B cell (primary cell): ENCODE measurements around the gene TGFBR2. TPM values are rescaled to one million over a fixed set of nuclear protein-coding genes. Genes with fewer than 3 reads are reported as not detected.

Source experiments
- ATAC-seq: fragments of 200-7000 bp; cut with Tn5 transposase; one replicate; pipeline ENCODE4 v1.10.0; 2021; ENCODE audit warnings: low read depth, mild to moderate bottlenecking, moderate number of reproducible peaks, moderate library complexity
- CTCF ChIA-PET: fragments of 350-600 bp; sonication (Branson Sonifier 250); formaldehyde crosslinking; loops from one replicate; lab custom pipeline; 2021; ENCODE audit warnings: antibody characterized with exemption, inconsistent platforms; lab: Charles Lee
- POLR2A ChIA-PET: fragments of 350-600 bp; sonication (Branson Sonifier 250); formaldehyde crosslinking; loops from one replicate; lab custom pipeline; 2021; ENCODE audit warnings: antibody characterized with exemption; lab: Charles Lee
- DNase-seq: peaks from one replicate; pipeline ENCODE4 v3.0.0; 2013
- H2AFZ ChIP-seq: 2 replicates; pipeline ENCODE4 v1.6.1; 2012; ENCODE audit warnings: mild to moderate bottlenecking, low read depth, low read length; ENCODE audit not compliant: insufficient read depth, poor library complexity, severe bottlenecking
- H3K27ac ChIP-seq, 2 donors: 1 replicate in 1 of 2; 2 replicates in 1 of 2; pipeline ENCODE4 v1.5.1; 2012 to 2013; ENCODE audit warnings: low read length in 2 of 2, mild to moderate bottlenecking in 2 of 2, moderate library complexity in 1 of 2
- H3K27me3 ChIP-seq, 4 experiments: fragments of 200-600 bp in 1 of 4; sonication (generic) in 1 of 4; replicated peaks in 1 of 4; 1 replicate in 2 of 4; 2 replicates in 2 of 4; pipeline versions ENCODE4 v1.6.1 to v1.7.0; 2013 to 2016; ENCODE audit warnings: low read length in 3 of 4, mild to moderate bottlenecking in 2 of 4, mixed read lengths in 1 of 4, moderate library complexity in 1 of 4; ENCODE audit not compliant: insufficient read depth in 4 of 4, control insufficient read depth in 3 of 4; ENCODE audit errors: control extremely low read depth in 1 of 4
- H3K36me3 ChIP-seq, 2 experiments: replicated peaks in 1 of 2; 1 replicate in 1 of 2; 2 replicates in 1 of 2; pipeline versions ENCODE4 v1.6.1 to v1.7.1; 2013; ENCODE audit warnings: low read length in 1 of 2; ENCODE audit not compliant: insufficient read depth in 2 of 2, control insufficient read depth in 1 of 2; ENCODE audit errors: control extremely low read depth in 1 of 2, extremely low read depth in 1 of 2
- H3K4me1 ChIP-seq, 2 donors: fragments of 200-600 bp in 1 of 2; sonication (generic) in 1 of 2; 1 replicate in 1 of 2; 2 replicates in 1 of 2; pipeline versions ENCODE4 v1.5.1 to v1.6.1; 2013 to 2017; ENCODE audit warnings: low read length in 2 of 2; ENCODE audit not compliant: control insufficient read depth in 2 of 2, insufficient read depth in 2 of 2
- H3K4me2 ChIP-seq: replicated peaks from 2 replicates; pipeline ENCODE3; 2012; ENCODE audit warnings: mild to moderate bottlenecking, low read depth, low read length; ENCODE audit not compliant: poor library complexity, severe bottlenecking
- H3K4me3 ChIP-seq, 5 experiments: fragments of 200-600 bp in 1 of 5; sonication (generic) in 1 of 5; 1 replicate in 3 of 5; 2 replicates in 2 of 5; pipeline versions ENCODE4 v1.5.1 to v1.7.0; 2011 to 2016; ENCODE audit warnings: low read length in 4 of 5, mild to moderate bottlenecking in 4 of 5, low read depth in 2 of 5, control low read depth in 1 of 5, moderate library complexity in 1 of 5; ENCODE audit not compliant: insufficient read depth in 1 of 5; ENCODE audit errors: control extremely low read depth in 1 of 5, extremely low read depth in 1 of 5
- H3K79me2 ChIP-seq: fragments of 200-600 bp; sonication (generic); one replicate; pipeline ENCODE4 v1.6.0; 2016; ENCODE audit warnings: low read length; ENCODE audit not compliant: control insufficient read depth, insufficient read depth
- H3K9ac ChIP-seq: fragments of 200-600 bp; sonication (generic); 2 replicates; pipeline ENCODE4 v1.6.1; 2017; ENCODE audit warnings: mild to moderate bottlenecking, low read length, moderate library complexity
- H3K9me3 ChIP-seq, 3 donors: one replicate each; pipeline versions ENCODE4 v1.6.1 to v1.7.1; 2013; ENCODE audit warnings: low read length in 2 of 3; ENCODE audit not compliant: control insufficient read depth in 2 of 3, insufficient read depth in 1 of 3; ENCODE audit errors: control extremely low read depth in 1 of 3
- H4K20me1 ChIP-seq: 2 replicates; pipeline ENCODE4 v1.6.0; 2012; ENCODE audit warnings: mild to moderate bottlenecking, low read length; ENCODE audit not compliant: insufficient read depth, control insufficient read depth, poor library complexity, severe bottlenecking
- H3K27ac Mint-ChIP-seq: one replicate; pipeline ENCODE4 v1.8.0; 2021; ENCODE audit warnings: mixed read lengths
- H3K27me3 Mint-ChIP-seq: one replicate; pipeline ENCODE4 v1.8.0; 2021; ENCODE audit warnings: mixed read lengths
- H3K4me1 Mint-ChIP-seq: one replicate; pipeline ENCODE4 v1.8.0; 2021; ENCODE audit warnings: mixed read lengths
- H3K4me3 Mint-ChIP-seq: one replicate; pipeline ENCODE4 v1.8.0; 2021; ENCODE audit warnings: mixed read lengths
- H3K9me3 Mint-ChIP-seq: one replicate; pipeline ENCODE4 v1.8.0; 2022; ENCODE audit warnings: mixed read lengths; ENCODE audit not compliant: insufficient read depth
- EZH2 ChIP-seq: IDR thresholded peaks from 2 replicates; pipeline ENCODE4 v1.6.1; 2012; ENCODE audit warnings: borderline replicate concordance, low read depth, mild to moderate bottlenecking, moderate library complexity, low read length; ENCODE audit not compliant: insufficient read depth, poor library complexity, severe bottlenecking
- WGBS: methylation state at CpG from one replicate; pipeline ENCODE4 v1.1.5; 2013; ENCODE audit warnings: missing lambda C conversion rate; ENCODE audit not compliant: insufficient coverage; 5-methylcytosine and 5-hydroxymethylcytosine counted together
- intact Hi-C: fragments of 100-400 bp; cut with micrococcal nuclease; formaldehyde crosslinking; loops from one replicate; pipeline ENCODE4 v1.10.0; 2022
- polyA plus RNA-seq: library from polyadenylated mRNA; depleted of rRNA; stranded (reverse); fragments of >200 nt; gene quantifications from 2 replicates; pipeline ENCODE4 v1.2.3, GENCODE V29; 2012
- total RNA-seq, 2 donors: library from RNA; stranded (reverse); fragments of 120-200 nt in 1 of 2; gene quantifications; 1 replicate in 1 of 2; 2 replicates in 1 of 2; pipeline versions ENCODE4 v1.2.3 to v1.2.4, GENCODE V29; 2013 to 2022
- TF ChIP-seq, protein P1 (sequence below): fragments of 200-600 bp; IDR thresholded peaks from one replicate; pipeline ENCODE4 v1.8.0; 2022; ENCODE audit warnings: antibody characterized with exemption, mild to moderate bottlenecking

Gene TGFBR2
- total and polyA plus RNA-seq, 2 donors (not counting 1 experiment from before 2014, with no cell fraction given) = 68.7 to 189 TPM

DNA sequence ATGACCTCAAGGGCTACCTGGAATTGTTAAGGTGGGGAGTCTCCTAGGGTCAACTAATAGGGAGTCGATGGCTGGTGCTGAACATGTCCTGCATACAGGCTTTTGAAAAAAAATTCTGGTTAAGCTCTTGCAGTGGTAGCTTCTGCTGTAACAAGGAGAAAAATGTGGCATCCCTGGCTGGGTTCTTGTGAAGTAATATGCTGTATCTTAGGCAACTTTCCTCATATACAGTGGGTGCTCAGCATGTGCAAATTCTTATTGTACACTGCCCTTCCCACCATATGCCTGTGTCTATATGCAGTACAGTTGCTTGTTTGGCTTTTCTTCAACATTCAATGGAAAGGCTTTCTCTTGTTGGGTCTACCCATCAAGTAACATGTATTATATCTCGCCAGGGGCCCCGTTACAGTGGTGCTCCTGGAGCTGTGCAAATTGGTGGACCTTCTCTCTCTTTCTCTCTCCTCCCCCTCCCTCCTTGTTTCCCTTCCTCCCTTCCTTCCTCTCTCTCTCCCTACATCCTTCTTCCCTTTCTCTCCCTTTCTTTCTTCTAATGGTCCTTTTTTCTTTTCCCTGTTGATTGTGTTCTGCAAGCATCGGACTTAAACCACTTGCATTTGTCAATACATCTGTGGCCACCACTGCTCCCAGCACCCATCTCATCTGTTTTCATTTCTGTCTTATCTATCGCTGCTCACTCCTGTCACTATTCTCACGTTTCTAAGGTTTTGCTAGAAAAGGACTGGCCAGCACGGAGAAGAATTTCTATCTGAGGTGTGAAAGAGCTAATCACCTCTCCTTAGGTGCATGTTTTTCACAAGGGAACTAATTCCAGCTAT lies 35.2 kb downstream of the TGFBR2 start:
- H4K20me1 ChIP-seq = no peaks in the 10 kb centered on the region

More for the DNA sequence above, 35.2 kb downstream of the TGFBR2 start:
- peaks cover 6 to 22% of the 10 kb centered on the region in 2 experiments for H3K36me3 ChIP-seq
- H3K9ac ChIP-seq = peak overlapping the region; percentile 38
- H3K4me3 ChIP-seq = peak overlapping the region in 1 of 5 experiments; percentile 39
- H3K9me3 ChIP-seq = no peaks in the 10 kb centered on the region
- H3K27ac ChIP-seq = peak overlapping the region; percentile 89 to 90
- H3K4me3 Mint-ChIP-seq = peak overlapping the region; percentile 66
- ATAC-seq (no peak), DNase-seq (no peak)
- ChIA-PET CTCF (interaction anchor here (0.6 to 1.6 kb wide), 7 partner anchors 9 to 1730 kb away, joined by 3 to 5 read pairs (median 3); partner anchors contain the start of gene TGFBR2), POLR2A (interaction anchor here (1.0 kb wide), 1 partner anchor 35 kb away, joined by 4 read pairs; the partner anchor contains the start of gene TGFBR2)
- H3K27me3 Mint-ChIP-seq = no peaks in the 10 kb centered on the region
- peaks cover 94 to 100% of the 10 kb centered on the region in 2 donors for H3K4me1 ChIP-seq
- no peak for TF ChIP-seq EZH2
- TF ChIP-seq, protein P1, sequence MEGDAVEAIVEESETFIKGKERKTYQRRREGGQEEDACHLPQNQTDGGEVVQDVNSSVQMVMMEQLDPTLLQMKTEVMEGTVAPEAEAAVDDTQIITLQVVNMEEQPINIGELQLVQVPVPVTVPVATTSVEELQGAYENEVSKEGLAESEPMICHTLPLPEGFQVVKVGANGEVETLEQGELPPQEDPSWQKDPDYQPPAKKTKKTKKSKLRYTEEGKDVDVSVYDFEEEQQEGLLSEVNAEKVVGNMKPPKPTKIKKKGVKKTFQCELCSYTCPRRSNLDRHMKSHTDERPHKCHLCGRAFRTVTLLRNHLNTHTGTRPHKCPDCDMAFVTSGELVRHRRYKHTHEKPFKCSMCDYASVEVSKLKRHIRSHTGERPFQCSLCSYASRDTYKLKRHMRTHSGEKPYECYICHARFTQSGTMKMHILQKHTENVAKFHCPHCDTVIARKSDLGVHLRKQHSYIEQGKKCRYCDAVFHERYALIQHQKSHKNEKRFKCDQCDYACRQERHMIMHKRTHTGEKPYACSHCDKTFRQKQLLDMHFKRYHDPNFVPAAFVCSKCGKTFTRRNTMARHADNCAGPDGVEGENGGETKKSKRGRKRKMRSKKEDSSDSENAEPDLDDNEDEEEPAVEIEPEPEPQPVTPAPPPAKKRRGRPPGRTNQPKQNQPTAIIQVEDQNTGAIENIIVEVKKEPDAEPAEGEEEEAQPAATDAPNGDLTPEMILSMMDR = no peak
- peak overlapping the region; percentile 63 for H3K4me2 ChIP-seq
- no peaks in the 10 kb centered on the region for H3K9me3 Mint-ChIP-seq
- H3K4me1 Mint-ChIP-seq = peaks cover 95% of the 10 kb centered on the region
- peak overlapping the region; percentile 89 for H3K27ac Mint-ChIP-seq
- 88% methylated on average over 4 of the region's 7 CpGs for WGBS
- no peaks in the 10 kb centered on the region for H3K27me3 ChIP-seq
- H3K79me2 ChIP-seq = peaks cover 83% of the 10 kb centered on the region
- intact Hi-C loops = loop anchor here (5.0 kb wide), 1 partner anchor 34 kb away; the partner anchor contains the start of gene TGFBR2
- H2AFZ ChIP-seq = no peak overlapping the region
